Thyroid gland (tissue), 4 donors: Measurements from ENCODE around the gene SCAPER.

ENCODE experiments used
- POLR2A ChIP-seq, 2 donors: fragments of 450-650 bp; IDR thresholded peaks; one replicate each; pipeline ENCODE4 v1.6.1; 2017; ENCODE audit warnings: antibody characterized with exemption in 2 of 2, mild to moderate bottlenecking in 2 of 2, moderate library complexity in 1 of 2
- TF ChIP-seq, protein P1 (sequence below), 6 experiments: fragments of 200-600 bp in 3 of 6; fragments of 450-650 bp in 3 of 6; sonication (generic) in 3 of 6; IDR thresholded peaks; one replicate each; pipeline ENCODE4 v1.5.1; 2016 to 2019; ENCODE audit warnings: antibody characterized with exemption in 6 of 6, mild to moderate bottlenecking in 2 of 6, inconsistent platforms in 1 of 6, moderate library complexity in 1 of 6

DNA sequence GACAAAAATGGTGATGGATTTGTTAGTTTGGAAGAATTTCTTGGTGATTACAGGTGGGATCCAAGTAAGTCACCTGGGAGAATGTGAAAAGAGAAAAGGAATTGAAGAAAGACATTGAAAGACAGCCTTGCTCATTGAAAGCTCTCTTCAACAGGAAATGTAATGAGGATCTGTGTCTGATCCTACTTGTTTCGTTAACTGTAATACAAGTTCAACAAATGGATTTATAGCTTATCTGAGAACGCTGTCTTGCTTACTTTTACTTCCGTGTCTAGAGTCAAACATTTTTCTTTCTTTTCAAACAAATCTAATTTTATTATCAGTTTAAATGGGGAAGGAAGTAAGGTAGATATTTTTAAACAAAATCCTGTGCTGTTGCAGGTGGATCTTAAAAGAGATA lies 42.3 kb upstream of the SCAPER start:
- TF ChIP-seq, protein P1, sequence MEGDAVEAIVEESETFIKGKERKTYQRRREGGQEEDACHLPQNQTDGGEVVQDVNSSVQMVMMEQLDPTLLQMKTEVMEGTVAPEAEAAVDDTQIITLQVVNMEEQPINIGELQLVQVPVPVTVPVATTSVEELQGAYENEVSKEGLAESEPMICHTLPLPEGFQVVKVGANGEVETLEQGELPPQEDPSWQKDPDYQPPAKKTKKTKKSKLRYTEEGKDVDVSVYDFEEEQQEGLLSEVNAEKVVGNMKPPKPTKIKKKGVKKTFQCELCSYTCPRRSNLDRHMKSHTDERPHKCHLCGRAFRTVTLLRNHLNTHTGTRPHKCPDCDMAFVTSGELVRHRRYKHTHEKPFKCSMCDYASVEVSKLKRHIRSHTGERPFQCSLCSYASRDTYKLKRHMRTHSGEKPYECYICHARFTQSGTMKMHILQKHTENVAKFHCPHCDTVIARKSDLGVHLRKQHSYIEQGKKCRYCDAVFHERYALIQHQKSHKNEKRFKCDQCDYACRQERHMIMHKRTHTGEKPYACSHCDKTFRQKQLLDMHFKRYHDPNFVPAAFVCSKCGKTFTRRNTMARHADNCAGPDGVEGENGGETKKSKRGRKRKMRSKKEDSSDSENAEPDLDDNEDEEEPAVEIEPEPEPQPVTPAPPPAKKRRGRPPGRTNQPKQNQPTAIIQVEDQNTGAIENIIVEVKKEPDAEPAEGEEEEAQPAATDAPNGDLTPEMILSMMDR (IDR thresholded peaks at IDR 0.05), result no peak
- no peak for TF ChIP-seq POLR2A (IDR thresholded peaks at IDR 0.05)
